Measurements from ENCODE around the gene POU6F2. TPM values are rescaled to one million over a fixed set of nuclear protein-coding genes. Genes with fewer than 3 reads are reported as not detected.

Gene POU6F2
- total and polyA plus RNA-seq, 4 donors: 1.1 to 2.0 (median 1.6) TPM

DNA sequence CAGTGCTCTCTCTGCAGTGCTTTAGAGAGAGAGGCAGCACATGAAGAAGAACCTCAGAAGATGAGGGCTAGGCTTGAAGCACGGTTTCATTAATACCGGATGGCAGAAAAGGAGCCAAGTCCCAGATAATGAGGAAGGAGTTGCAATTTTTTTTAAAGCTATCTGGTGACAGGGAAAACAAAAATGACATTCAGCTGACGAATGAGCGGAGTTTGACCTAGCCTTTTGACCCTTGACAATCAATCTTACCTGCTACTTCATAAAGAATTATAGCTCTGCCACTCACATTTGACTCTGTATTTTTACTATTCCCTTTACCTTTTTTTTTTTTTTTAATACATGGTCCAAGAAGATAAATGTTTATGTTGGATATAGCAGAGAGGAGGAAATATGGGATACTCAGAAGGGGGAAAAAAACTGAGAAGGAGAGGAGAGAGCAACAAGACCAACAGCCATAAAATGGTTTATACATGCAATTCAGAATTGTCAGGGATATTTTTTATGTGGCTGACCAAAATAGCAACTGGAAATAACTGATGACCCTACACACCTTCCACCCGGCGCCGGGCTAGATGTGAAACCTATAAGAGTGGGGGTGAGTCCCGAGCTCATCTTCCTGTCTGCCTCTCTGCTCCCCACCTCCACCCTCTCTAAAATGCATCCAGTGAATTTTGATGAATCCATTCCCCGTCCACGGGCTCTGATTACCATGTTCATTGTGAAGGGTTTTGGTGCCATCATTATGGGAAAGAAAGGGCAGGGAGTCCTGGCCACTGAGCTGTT is 314.1 kb downstream of the POU6F2 start:
- H3K9me3 ChIP-seq (ENCODE audit: control insufficient read depth, insufficient read depth, low read length): no peaks in the 10 kb centered on the region
- no peak overlapping the region for H3K27ac ChIP-seq (ENCODE audit: low read depth, low read length)
- 32% methylated on average over 4 of the region's 10 CpGs for WGBS (ENCODE audit: insufficient coverage)
- H3K4me3 ChIP-seq (ENCODE audit: low read depth, low read length): no peak overlapping the region
- H3K36me3 ChIP-seq (ENCODE audit: control insufficient read depth, insufficient read depth, low read length): no peaks in the 10 kb centered on the region
- no peak for DNase-seq (ENCODE audit: low read depth in 4 of 6, low spot score in 6 of 6)
- no peaks in the 10 kb centered on the region for H3K27me3 ChIP-seq (ENCODE audit: control insufficient read depth, insufficient read depth, low read length)
- H3K4me1 ChIP-seq (ENCODE audit: control insufficient read depth, insufficient read depth, low read length): no peaks in the 10 kb centered on the region

DNA sequence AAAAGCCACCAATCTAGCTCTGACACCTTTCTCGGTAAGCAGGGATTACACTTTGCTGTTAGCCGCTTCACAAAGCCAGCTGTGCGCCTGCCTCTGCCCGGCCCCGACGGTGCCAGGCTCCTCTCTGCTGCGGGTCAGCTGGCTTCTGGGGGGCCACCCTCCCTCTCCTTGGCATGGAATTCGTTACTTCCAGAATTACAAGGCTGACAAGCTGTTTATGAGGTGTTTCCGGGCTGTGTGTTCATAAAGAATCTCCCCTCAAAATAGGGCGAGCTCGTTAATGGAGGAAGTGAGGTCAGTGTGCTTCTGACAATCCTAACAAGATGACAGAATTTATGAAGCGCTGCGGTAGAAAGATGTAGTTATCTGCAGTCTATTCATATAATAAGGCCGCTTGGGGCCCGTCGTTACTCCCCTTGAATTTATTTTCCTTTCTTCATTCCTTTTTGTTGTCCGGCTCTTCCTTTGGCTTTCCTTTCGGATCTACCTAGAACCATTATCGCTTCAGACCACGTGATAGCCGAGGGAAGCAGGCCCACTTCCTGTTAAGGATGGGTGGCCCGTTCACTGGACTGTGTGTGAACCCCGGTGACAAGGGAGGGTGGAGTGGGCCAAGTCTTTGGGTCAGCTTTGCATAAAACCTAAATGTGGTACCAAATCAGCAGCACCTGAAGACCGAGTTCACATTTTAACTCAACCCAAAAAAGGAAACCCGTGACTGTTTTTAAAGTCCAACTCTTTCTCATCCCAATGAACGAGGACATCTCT is 315.5 kb downstream of the POU6F2 start:
- Histone ChIP-seq H3K36me3 (ENCODE audit: control insufficient read depth, insufficient read depth, low read length) (no peaks in the 10 kb centered on the region), H3K9me3 (ENCODE audit: control insufficient read depth, insufficient read depth, low read length) (peaks cover 2% of the 10 kb centered on the region), H3K4me3 (ENCODE audit: low read depth, low read length) (no peak overlapping the region), H3K27ac (ENCODE audit: low read depth, low read length) (no peak overlapping the region), H3K4me1 (ENCODE audit: control insufficient read depth, insufficient read depth, low read length) (no peaks in the 10 kb centered on the region), H3K27me3 (ENCODE audit: control insufficient read depth, insufficient read depth, low read length) (no peaks in the 10 kb centered on the region)
- DNase-seq (ENCODE audit: low read depth in 4 of 6, low spot score in 6 of 6): no peak
- 92% methylated on average over 5 of the region's 26 CpGs for WGBS (ENCODE audit: insufficient coverage)

DNA sequence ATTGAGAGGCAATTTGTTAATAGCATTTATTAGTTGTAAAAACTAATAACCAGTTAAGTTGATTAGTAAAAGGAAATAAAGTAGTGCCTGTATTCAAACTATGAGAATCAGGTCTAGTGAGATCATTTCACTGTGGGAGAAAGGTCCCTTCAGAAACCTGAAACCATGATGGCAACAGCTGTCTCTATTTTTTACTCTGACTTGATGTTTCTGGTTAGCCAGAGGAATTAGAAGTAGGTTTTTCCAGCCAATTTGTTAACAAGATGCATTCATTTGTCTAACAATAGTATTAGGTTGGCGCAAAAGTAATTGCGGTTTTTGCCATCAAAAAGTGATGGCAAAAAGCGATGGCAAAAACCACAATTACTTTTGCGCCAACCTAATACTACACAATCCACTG is 316.3 kb downstream of the POU6F2 start:
- WGBS (ENCODE audit: insufficient coverage): no CpG with 5 or more reads among the region's 4 CpGs
- H3K27ac ChIP-seq (ENCODE audit: low read depth, low read length): no peak overlapping the region
- H3K27me3 ChIP-seq (ENCODE audit: control insufficient read depth, insufficient read depth, low read length): no peaks in the 10 kb centered on the region
- no peaks in the 10 kb centered on the region for H3K4me1 ChIP-seq (ENCODE audit: control insufficient read depth, insufficient read depth, low read length)
- DNase-seq (ENCODE audit: low read depth in 4 of 6, low spot score in 6 of 6): no peak
- H3K9me3 ChIP-seq (ENCODE audit: control insufficient read depth, insufficient read depth, low read length): peaks cover 2% of the 10 kb centered on the region
- no peaks in the 10 kb centered on the region for H3K36me3 ChIP-seq (ENCODE audit: control insufficient read depth, insufficient read depth, low read length)
- H3K4me3 ChIP-seq (ENCODE audit: low read depth, low read length): no peak overlapping the region

DNA sequence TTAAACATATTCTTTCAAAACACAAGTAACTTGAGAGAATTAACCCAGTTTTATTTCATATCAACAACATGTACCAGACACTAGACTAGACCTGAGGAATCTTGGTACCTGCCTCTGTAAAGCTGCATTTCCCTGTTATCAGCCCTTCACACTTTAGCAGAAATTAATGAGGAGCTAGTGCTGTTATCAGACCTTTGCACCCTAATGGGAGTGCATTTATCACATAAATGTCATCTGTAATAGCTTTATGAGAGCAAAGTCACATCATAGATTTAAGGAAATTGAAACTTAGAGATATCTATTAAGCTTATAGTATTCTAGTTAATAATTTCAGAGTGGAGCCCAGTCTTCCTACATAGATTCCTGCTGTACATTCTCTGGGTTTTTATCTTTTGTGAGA is 318.1 kb downstream of the POU6F2 start:
- DNase-seq (ENCODE audit: low read depth in 4 of 6, low spot score in 6 of 6): no peak
- H3K9me3 ChIP-seq (ENCODE audit: control insufficient read depth, insufficient read depth, low read length): peaks cover 2% of the 10 kb centered on the region
- H3K36me3 ChIP-seq (ENCODE audit: control insufficient read depth, insufficient read depth, low read length): no peaks in the 10 kb centered on the region
- H3K27ac ChIP-seq (ENCODE audit: low read depth, low read length): no peak overlapping the region
- H3K4me3 ChIP-seq (ENCODE audit: low read depth, low read length): no peak overlapping the region
- H3K4me1 ChIP-seq (ENCODE audit: control insufficient read depth, insufficient read depth, low read length): peaks cover 6% of the 10 kb centered on the region
- H3K27me3 ChIP-seq (ENCODE audit: control insufficient read depth, insufficient read depth, low read length): no peaks in the 10 kb centered on the region

DNA sequence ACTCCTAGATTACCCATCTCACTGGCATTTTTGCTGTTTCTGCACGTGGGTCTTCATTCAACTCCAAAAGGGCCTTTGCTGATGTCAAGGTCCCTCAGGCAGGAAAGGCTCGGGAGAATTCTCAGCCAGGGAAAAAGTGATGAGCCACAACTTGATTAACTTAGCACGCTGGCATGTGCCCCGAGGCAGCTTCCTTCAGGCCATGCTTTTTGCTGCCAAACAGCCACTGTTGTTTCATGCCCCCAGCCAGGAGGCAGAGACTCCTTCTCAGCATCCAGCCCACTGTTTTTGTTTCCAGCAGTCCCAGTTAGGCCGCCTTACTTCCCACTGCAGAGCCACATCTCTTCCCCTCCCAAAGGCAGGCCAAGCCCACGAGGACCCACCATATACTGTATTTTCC is 322.0 kb downstream of the POU6F2 start:
- no peaks in the 10 kb centered on the region for H3K36me3 ChIP-seq (ENCODE audit: control insufficient read depth, insufficient read depth, low read length)
- H3K27ac ChIP-seq (ENCODE audit: low read depth, low read length): no peak overlapping the region
- no peaks in the 10 kb centered on the region for H3K27me3 ChIP-seq (ENCODE audit: control insufficient read depth, insufficient read depth, low read length)
- DNase-seq (ENCODE audit: low read depth in 4 of 6, low spot score in 6 of 6): peak in 1 of 6 donors; percentile 46
- peaks cover 6% of the 10 kb centered on the region for H3K4me1 ChIP-seq (ENCODE audit: control insufficient read depth, insufficient read depth, low read length)
- WGBS (ENCODE audit: insufficient coverage): 46% methylated on average over 6 of the region's 6 CpGs
- H3K9me3 ChIP-seq (ENCODE audit: control insufficient read depth, insufficient read depth, low read length): peaks cover 2% of the 10 kb centered on the region
- no peak overlapping the region for H3K4me3 ChIP-seq (ENCODE audit: low read depth, low read length)

DNA sequence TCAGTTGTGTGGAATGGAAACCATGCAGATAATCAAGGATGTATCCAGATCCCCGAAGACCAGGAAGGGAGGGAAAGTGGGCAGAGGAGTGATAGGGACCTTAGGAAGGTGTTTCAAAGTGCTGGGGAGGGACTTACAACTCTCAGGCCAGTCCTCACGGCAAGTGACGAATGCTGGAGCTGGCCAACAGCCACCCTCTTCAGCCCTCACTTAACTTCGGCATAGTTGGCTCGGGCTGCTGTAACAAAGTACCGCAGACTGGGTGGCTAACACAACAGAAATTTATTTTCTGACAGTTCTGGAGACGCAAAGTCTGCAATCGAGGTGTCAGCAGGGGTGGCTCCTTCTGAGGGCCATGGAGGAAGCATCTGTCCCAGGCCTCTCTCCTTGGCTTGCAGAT is 322.6 kb downstream of the POU6F2 start:
- Histone ChIP-seq H3K27ac (ENCODE audit: low read depth, low read length) (no peak overlapping the region), H3K4me3 (ENCODE audit: low read depth, low read length) (no peak overlapping the region), H3K4me1 (ENCODE audit: control insufficient read depth, insufficient read depth, low read length) (peaks cover 6% of the 10 kb centered on the region), H3K9me3 (ENCODE audit: control insufficient read depth, insufficient read depth, low read length) (peaks cover 2% of the 10 kb centered on the region), H3K36me3 (ENCODE audit: control insufficient read depth, insufficient read depth, low read length) (no peaks in the 10 kb centered on the region), H3K27me3 (ENCODE audit: control insufficient read depth, insufficient read depth, low read length) (no peaks in the 10 kb centered on the region)
- WGBS (ENCODE audit: insufficient coverage): 54% methylated on average over 8 of the region's 8 CpGs
- no peak for DNase-seq (ENCODE audit: low read depth in 4 of 6, low spot score in 6 of 6)

DNA sequence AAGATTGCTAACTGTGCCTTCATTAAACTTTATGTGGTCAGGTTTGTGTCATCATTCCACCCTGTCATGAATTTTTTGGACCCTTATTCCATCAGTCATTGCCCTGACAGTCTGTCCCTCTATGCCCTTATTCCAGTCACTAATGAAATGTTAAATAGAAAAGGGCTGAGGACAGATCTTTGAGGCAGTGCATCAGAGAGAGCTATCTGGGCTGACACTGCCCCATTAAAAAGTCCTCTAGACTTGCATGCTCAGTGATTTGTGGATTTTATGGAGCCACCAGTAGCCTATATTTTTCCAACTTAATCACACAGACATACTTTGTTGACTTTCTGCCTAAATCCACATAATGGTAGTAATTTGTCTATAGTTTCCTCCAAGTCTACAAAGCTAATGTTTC is 323.8 kb downstream of the POU6F2 start:
- DNase-seq (ENCODE audit: low read depth in 4 of 6, low spot score in 6 of 6): no peak
- no peak overlapping the region for H3K27ac ChIP-seq (ENCODE audit: low read depth, low read length)

DNA sequence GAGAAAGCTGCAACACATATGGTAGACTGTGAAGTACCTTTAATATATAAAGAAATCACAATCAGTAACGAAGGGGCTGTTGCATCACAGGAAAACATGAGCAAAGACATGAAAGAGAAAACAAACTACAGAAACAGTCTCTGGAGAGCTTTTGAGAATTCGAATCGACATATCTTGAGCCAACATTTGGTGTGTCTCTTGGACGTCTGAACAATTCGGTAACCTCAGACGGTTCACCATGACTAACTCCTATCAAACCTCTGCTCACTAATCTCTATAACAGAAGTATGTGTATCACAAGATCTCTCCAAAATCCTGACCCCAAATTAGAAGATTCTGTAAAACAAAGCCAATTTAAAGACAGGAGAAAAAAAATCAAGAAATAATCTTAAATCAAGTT is 326.5 kb downstream of the POU6F2 start:
- DNase-seq (ENCODE audit: low read depth in 4 of 6, low spot score in 6 of 6): no peak
- 82% methylated on average over 3 of the region's 6 CpGs for WGBS (ENCODE audit: insufficient coverage)
- no peaks in the 10 kb centered on the region for H3K9me3 ChIP-seq (ENCODE audit: control insufficient read depth, insufficient read depth, low read length)

More for the DNA sequence above, 323.8 kb downstream of the POU6F2 start:
- peaks cover 6% of the 10 kb centered on the region for H3K4me1 ChIP-seq (ENCODE audit: control insufficient read depth, insufficient read depth, low read length)
- no peak overlapping the region for H3K4me3 ChIP-seq (ENCODE audit: low read depth, low read length)
- no peaks in the 10 kb centered on the region for H3K27me3 ChIP-seq (ENCODE audit: control insufficient read depth, insufficient read depth, low read length)
- H3K9me3 ChIP-seq (ENCODE audit: control insufficient read depth, insufficient read depth, low read length): peaks cover 2% of the 10 kb centered on the region
- no peaks in the 10 kb centered on the region for H3K36me3 ChIP-seq (ENCODE audit: control insufficient read depth, insufficient read depth, low read length)

DNA sequence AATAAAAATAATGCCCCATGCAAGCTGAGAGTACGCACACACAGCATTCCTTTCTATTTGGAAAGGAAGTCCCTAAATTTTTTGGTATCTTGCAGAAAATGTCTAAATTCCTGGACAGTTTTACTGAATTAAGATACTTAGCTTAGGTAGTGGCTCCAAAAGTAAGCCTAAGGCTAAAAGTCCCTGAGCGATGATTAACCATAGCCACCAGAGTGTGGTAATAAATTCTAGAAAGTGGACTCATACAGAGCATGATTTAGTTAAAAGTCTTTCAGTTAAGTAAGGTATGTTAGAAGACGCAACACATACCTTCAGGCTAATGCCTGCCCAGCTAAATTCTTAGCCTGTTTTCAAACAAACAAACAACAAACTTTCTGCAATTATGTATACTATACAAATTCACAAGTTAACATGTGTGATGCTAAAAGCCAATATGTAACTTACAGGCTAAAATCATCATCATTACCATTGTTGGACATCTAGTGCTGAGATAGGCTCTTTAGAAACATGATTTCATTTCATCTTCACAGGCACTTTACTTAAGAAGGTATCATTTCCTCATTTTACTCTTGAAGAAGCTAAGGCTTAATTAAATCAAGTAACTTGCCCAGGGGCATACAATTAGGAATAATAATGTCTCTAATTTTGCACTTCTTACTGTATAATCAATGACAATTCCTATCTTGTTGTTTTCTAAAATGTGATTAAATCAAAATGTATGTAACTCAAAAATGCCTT is 327.1 kb downstream of the POU6F2 start:
- Histone ChIP-seq H3K9me3 (ENCODE audit: control insufficient read depth, insufficient read depth, low read length) (no peaks in the 10 kb centered on the region), H3K4me3 (ENCODE audit: low read depth, low read length) (no peak overlapping the region), H3K4me1 (ENCODE audit: control insufficient read depth, insufficient read depth, low read length) (peaks cover 3% of the 10 kb centered on the region), H3K27ac (ENCODE audit: low read depth, low read length) (no peak overlapping the region), H3K27me3 (ENCODE audit: control insufficient read depth, insufficient read depth, low read length) (no peaks in the 10 kb centered on the region), H3K36me3 (ENCODE audit: control insufficient read depth, insufficient read depth, low read length) (no peaks in the 10 kb centered on the region)
- WGBS (ENCODE audit: insufficient coverage): 100% methylated on average over 1 of the region's 3 CpGs
- no peak for DNase-seq (ENCODE audit: low read depth in 4 of 6, low spot score in 6 of 6)

More for the DNA sequence above, 326.5 kb downstream of the POU6F2 start:
- no peaks in the 10 kb centered on the region for H3K36me3 ChIP-seq (ENCODE audit: control insufficient read depth, insufficient read depth, low read length)
- peaks cover 6% of the 10 kb centered on the region for H3K4me1 ChIP-seq (ENCODE audit: control insufficient read depth, insufficient read depth, low read length)
- no peak overlapping the region for H3K27ac ChIP-seq (ENCODE audit: low read depth, low read length)
- H3K4me3 ChIP-seq (ENCODE audit: low read depth, low read length): no peak overlapping the region
- H3K27me3 ChIP-seq (ENCODE audit: control insufficient read depth, insufficient read depth, low read length): no peaks in the 10 kb centered on the region

Data from spinal cord (tissue), 10 donors.